Panc1 (cell line): ENCODE measurements around the gene E2F6. TPM values are rescaled to one million over a fixed set of nuclear protein-coding genes. Genes with fewer than 3 reads are reported as not detected.

Source experiments
- ATAC-seq: fragments of 200-7000 bp; cut with Tn5 transposase; 2 replicates; pipeline ENCODE4 v1.9.1; 2020; ENCODE audit warnings: mild to moderate bottlenecking, moderate library complexity
- BruUV-seq: library from RNA; stranded (reverse); fragments of 400-500 nt; replicated peaks from 2 replicates; lab custom pipeline; 2021; lab: Mats Ljungman, UMichigan
- CTCF ChIA-PET: fragments of 300-600 bp; sonication (Branson Sonifier 250); formaldehyde crosslinking; loops from one replicate; lab custom pipeline; 2022; ENCODE audit warnings: antibody characterized with exemption; lab: Charles Lee
- POLR2A ChIA-PET: fragments of 300-600 bp; sonication (Branson Sonifier 250); formaldehyde crosslinking; loops from one replicate; lab custom pipeline; 2022; ENCODE audit warnings: antibody characterized with exemption; lab: Charles Lee
- DNase-seq: peaks from one replicate; pipeline ENCODE4 v3.0.0-alpha.2; 2010; ENCODE audit warnings: low read depth, low spot score
- H3K27ac ChIP-seq: 2 replicates; pipeline ENCODE4 v1.5.1; 2011; ENCODE audit warnings: mild to moderate bottlenecking, low read length, inconsistent platforms
- H3K27me3 ChIP-seq: fragments of 200-500 bp; sonication (Bioruptor generic); 2 replicates; pipeline ENCODE4 v1.6.0; 2014; ENCODE audit warnings: low read length, inconsistent platforms; ENCODE audit not compliant: control insufficient read depth, insufficient read depth
- H3K36me3 ChIP-seq: fragments of 200-500 bp; sonication (Bioruptor generic); 2 replicates; pipeline ENCODE4 v1.5.1; 2014; ENCODE audit warnings: inconsistent platforms, mild to moderate bottlenecking, low read length, moderate library complexity; ENCODE audit not compliant: control insufficient read depth, insufficient read depth
- H3K4me1 ChIP-seq: 2 replicates; pipeline ENCODE4 v1.5.1; 2011; ENCODE audit warnings: inconsistent platforms, mild to moderate bottlenecking, low read length, moderate library complexity; ENCODE audit not compliant: control insufficient read depth, insufficient read depth
- H3K4me3 ChIP-seq, 2 experiments: 2 replicates each; pipeline ENCODE4 v1.5.1; 2011 to 2012; ENCODE audit warnings: low read depth in 2 of 2, low read length in 2 of 2, mild to moderate bottlenecking in 2 of 2, inconsistent platforms in 1 of 2, moderate library complexity in 1 of 2
- H3K9me3 ChIP-seq: fragments of 200-500 bp; sonication (Bioruptor generic); 2 replicates; pipeline ENCODE4 v1.5.1; 2014; ENCODE audit warnings: low read depth, mild to moderate bottlenecking, inconsistent platforms, low read length, moderate library complexity; ENCODE audit not compliant: control insufficient read depth, insufficient read depth
- POLR2AphosphoS5 ChIP-seq: IDR thresholded peaks from 2 replicates; pipeline ENCODE4 v1.6.1; 2012; ENCODE audit warnings: mild to moderate bottlenecking, low read depth, low read length, moderate library complexity
- SIN3A ChIP-seq: IDR thresholded peaks from 2 replicates; pipeline ENCODE4 v1.6.1; 2012; ENCODE audit warnings: low read depth, mild to moderate bottlenecking, low read length, moderate library complexity, borderline replicate concordance; ENCODE audit not compliant: insufficient read depth
- TCF7L2 ChIP-seq: IDR thresholded peaks from 2 replicates; pipeline ENCODE4 v1.6.1; 2011; ENCODE audit warnings: mild to moderate bottlenecking, low read depth, low read length, inconsistent platforms
- in situ Hi-C: cut with HindIII; loops from 2 replicates; pipeline ENCODE4 v1.10.0; 2016; ENCODE audit warnings: low sequenced_read_pairs, low pct_unique_long_range_greater_than_20kb
- intact Hi-C: fragments of 100-400 bp; cut with micrococcal nuclease; formaldehyde crosslinking; loops from one replicate; pipeline ENCODE4 v1.10.0; 2022; ENCODE audit not compliant: unreplicated experiment
- total RNA-seq: library from RNA; stranded (reverse); gene quantifications from one replicate; pipeline ENCODE4 v1.2.1, GENCODE V29; 2021; ENCODE audit not compliant: unreplicated experiment
- TF ChIP-seq, protein P1 (sequence below), 2 experiments: IDR thresholded peaks; 2 replicates each; pipeline ENCODE4 v1.6.1; 2011 to 2012; ENCODE audit warnings: low read depth in 2 of 2, control low read depth in 1 of 2, low read length in 1 of 2, mild to moderate bottlenecking in 1 of 2, moderate library complexity in 1 of 2; ENCODE audit not compliant: insufficient read depth in 1 of 2
- TF ChIP-seq, protein P2 (sequence below): fragments of 450-650 bp; IDR thresholded peaks from 2 replicates; pipeline ENCODE4 v1.5.1; 2017; ENCODE audit warnings: mild to moderate bottlenecking

The E2F6 gene
- total RNA-seq, 1 experiment from 2014 or later = 23.9 TPM

DNA sequence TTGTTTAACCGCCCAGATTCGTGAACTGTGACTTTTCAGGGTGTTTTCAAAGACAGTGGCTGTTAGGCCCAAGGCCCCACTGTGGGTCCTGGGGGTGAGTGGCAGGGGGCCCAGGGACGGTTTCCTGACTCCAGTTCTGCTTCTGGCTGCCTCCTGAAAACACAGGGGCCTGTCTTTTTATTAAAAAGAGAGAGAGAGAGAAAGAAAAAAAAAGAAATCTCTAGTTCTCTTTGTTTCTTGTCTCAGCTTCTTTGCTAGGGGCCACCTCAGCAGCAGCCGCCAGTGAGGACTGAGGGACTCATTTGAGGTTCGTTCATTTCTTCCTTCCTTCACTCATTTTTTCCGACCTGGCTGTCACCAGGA is 15.4 kb upstream of the E2F6 start:
- in situ Hi-C loops = no loop called here
- Histone ChIP-seq H3K4me3 (no peak overlapping the region), H3K36me3 (no peaks in the 10 kb centered on the region), H3K4me1 (no peaks in the 10 kb centered on the region), H3K9me3 (no peaks in the 10 kb centered on the region), H3K27ac (no peak overlapping the region), H3K27me3 (peaks cover 27% of the 10 kb centered on the region)
- DNase-seq (no peak), ATAC-seq (no peak)
- BruUV-seq = no TSS peak
- intact Hi-C loops = no loop called here
- CTCF ChIA-PET = interaction anchor here (0.6 to 2.0 kb wide), 2 partner anchors 101 to 300 kb away, joined by 3 to 8 read pairs; no protein-coding TSS in a partner anchor
- POLR2A ChIA-PET = interaction anchor here (0.6 kb wide), 1 partner anchor 1403 kb away, joined by 3 read pairs; no protein-coding TSS in a partner anchor
- TF ChIP-seq POLR2AphosphoS5 (no peak), SIN3A (no peak), TCF7L2 (no peak)
- TF ChIP-seq, protein P1, sequence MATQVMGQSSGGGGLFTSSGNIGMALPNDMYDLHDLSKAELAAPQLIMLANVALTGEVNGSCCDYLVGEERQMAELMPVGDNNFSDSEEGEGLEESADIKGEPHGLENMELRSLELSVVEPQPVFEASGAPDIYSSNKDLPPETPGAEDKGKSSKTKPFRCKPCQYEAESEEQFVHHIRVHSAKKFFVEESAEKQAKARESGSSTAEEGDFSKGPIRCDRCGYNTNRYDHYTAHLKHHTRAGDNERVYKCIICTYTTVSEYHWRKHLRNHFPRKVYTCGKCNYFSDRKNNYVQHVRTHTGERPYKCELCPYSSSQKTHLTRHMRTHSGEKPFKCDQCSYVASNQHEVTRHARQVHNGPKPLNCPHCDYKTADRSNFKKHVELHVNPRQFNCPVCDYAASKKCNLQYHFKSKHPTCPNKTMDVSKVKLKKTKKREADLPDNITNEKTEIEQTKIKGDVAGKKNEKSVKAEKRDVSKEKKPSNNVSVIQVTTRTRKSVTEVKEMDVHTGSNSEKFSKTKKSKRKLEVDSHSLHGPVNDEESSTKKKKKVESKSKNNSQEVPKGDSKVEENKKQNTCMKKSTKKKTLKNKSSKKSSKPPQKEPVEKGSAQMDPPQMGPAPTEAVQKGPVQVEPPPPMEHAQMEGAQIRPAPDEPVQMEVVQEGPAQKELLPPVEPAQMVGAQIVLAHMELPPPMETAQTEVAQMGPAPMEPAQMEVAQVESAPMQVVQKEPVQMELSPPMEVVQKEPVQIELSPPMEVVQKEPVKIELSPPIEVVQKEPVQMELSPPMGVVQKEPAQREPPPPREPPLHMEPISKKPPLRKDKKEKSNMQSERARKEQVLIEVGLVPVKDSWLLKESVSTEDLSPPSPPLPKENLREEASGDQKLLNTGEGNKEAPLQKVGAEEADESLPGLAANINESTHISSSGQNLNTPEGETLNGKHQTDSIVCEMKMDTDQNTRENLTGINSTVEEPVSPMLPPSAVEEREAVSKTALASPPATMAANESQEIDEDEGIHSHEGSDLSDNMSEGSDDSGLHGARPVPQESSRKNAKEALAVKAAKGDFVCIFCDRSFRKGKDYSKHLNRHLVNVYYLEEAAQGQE (IDR thresholded peaks at IDR 0.05; ENCODE audit: insufficient read depth in 1 of 2, low read depth in 2 of 2, low read length in 1 of 2) = no peak
- TF ChIP-seq, protein P2, sequence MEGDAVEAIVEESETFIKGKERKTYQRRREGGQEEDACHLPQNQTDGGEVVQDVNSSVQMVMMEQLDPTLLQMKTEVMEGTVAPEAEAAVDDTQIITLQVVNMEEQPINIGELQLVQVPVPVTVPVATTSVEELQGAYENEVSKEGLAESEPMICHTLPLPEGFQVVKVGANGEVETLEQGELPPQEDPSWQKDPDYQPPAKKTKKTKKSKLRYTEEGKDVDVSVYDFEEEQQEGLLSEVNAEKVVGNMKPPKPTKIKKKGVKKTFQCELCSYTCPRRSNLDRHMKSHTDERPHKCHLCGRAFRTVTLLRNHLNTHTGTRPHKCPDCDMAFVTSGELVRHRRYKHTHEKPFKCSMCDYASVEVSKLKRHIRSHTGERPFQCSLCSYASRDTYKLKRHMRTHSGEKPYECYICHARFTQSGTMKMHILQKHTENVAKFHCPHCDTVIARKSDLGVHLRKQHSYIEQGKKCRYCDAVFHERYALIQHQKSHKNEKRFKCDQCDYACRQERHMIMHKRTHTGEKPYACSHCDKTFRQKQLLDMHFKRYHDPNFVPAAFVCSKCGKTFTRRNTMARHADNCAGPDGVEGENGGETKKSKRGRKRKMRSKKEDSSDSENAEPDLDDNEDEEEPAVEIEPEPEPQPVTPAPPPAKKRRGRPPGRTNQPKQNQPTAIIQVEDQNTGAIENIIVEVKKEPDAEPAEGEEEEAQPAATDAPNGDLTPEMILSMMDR = no peak

DNA sequence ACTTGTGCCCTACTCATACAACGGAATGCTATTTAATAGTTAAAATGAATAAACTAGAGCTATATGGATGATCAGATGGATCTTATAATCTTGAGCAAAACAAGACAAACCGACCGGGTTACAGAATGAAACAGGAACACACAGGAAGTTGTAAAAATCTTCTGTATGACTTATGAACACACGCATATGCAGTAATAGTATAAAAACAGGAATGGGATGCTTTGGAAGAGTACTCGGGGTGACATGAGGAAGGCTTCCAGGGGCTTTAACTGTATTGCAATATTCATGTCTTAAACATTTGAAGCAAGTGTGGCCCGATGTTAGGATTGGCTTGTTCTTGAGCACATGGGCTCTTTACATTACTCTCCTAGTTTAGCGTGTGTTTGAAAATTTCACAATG is 14.9 kb upstream of the E2F6 start:
- ChIA-PET CTCF (interaction anchor here (0.6 to 2.0 kb wide), 4 partner anchors 11 to 103 kb away, joined by 5 to 8 read pairs (median 5); no protein-coding TSS in a partner anchor), POLR2A (no interaction called here)
- Histone ChIP-seq H3K9me3 (no peaks in the 10 kb centered on the region), H3K27me3 (peaks cover 22% of the 10 kb centered on the region), H3K36me3 (no peaks in the 10 kb centered on the region), H3K4me3 (no peak overlapping the region), H3K4me1 (no peaks in the 10 kb centered on the region), H3K27ac (no peak overlapping the region)
- no TSS peak for BruUV-seq
- DNase-seq (no peak), ATAC-seq (no peak)
- in situ Hi-C loops = no loop called here
- no peak for TF ChIP-seq POLR2AphosphoS5
- intact Hi-C loops = no loop called here

DNA sequence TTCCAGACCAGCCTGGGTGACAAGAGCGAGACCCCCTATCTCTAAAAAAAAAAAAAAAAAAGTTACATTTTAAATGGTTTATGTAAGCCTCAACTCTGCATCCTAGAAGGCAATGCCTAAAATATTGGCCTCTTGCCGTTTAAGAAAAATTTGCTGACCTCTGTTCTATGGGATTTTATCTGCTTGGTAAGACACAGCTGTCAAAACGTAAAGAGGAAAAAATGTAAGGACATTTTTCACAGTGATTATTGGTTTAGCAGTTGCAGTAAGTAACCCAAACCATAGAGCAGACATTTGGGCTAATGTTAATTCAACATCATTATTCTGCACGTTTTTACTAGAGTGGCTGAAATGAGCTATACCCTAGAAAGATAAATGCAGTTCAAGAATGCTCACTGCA is 14.4 kb upstream of the E2F6 start:
- TF ChIP-seq SIN3A (no peak), TCF7L2 (no peak), POLR2AphosphoS5 (no peak)
- TF ChIP-seq, protein P2 = no peak
- TF ChIP-seq, protein P1 (IDR thresholded peaks at IDR 0.05; ENCODE audit: insufficient read depth in 1 of 2, low read depth in 2 of 2, low read length in 1 of 2) = no peak
- DNase-seq = no peak

More for the DNA sequence above, 14.4 kb upstream of the E2F6 start:
- peaks cover 19% of the 10 kb centered on the region for H3K27me3 ChIP-seq
- no peaks in the 10 kb centered on the region for H3K36me3 ChIP-seq
- H3K4me3 ChIP-seq = no peak overlapping the region
- ChIA-PET CTCF (interaction anchor here (0.6 to 2.0 kb wide), 4 partner anchors 11 to 104 kb away, joined by 5 to 8 read pairs (median 5); no protein-coding TSS in a partner anchor), POLR2A (no interaction called here)
- H3K4me1 ChIP-seq = no peaks in the 10 kb centered on the region
- no peak overlapping the region for H3K27ac ChIP-seq
- ATAC-seq = no peak
- H3K9me3 ChIP-seq = no peaks in the 10 kb centered on the region
- in situ Hi-C loops = no loop called here
- BruUV-seq = no TSS peak
- intact Hi-C loops = no loop called here
